ENCODE measurements around the gene GATAD1.
A peak's percentile ranks its signal among the peaks of the same experiment; 100 is the strongest.
"Not testable (repeated sequence)": the region's sequence is repeated elsewhere in the genome, so short reads cannot be mapped to it uniquely, and the experiment has no call there.

GATAD1 gene

GRCh38 chr7:92437956-92438491 lies 9.3 kb upstream of the GATAD1 start:
- DNase-seq = no peak

GRCh38 chr7:92442720-92443119 lies 4.6 kb upstream of the GATAD1 start:
- DNase-seq = not testable (repeated sequence)

GRCh38 chr7:92446869-92447344 lies 375 bp upstream of the GATAD1 start:
- no peak for DNase-seq

GRCh38 chr7:92448205-92448747 lies 994 bp downstream of the GATAD1 start:
- peak; percentile 54 for DNase-seq

GRCh38 chr7:92451645-92452044 lies 4.4 kb downstream of the GATAD1 start:
- no peak for DNase-seq

GRCh38 chr7:92456236-92456635 lies 9.0 kb downstream of the GATAD1 start:
- no peak for DNase-seq

GRCh38 chr7:92460109-92460508 lies 12.8 kb downstream of the GATAD1 start:
- no peak for DNase-seq

- no peak for DNase-seq
Observed at GRCh38 chr7:92460510-92460909, 13.2 kb downstream of the GATAD1 start.

- peak; percentile 26 for DNase-seq
Observed at GRCh38 chr7:92461027-92462003, 14.0 kb downstream of the GATAD1 start.

- no peak for DNase-seq
Observed at GRCh38 chr7:92462560-92462959, 15.3 kb downstream of the GATAD1 start.

- DNase-seq = no peak
Observed at GRCh38 chr7:92464515-92464914, 17.2 kb downstream of the GATAD1 start.

GRCh38 chr7:92466682-92467081 lies 19.4 kb downstream of the GATAD1 start:
- DNase-seq = no peak

- DNase-seq = not testable (repeated sequence)
Observed at GRCh38 chr7:92468589-92468988, 21.3 kb downstream of the GATAD1 start.

GRCh38 chr7:92473989-92474388 lies 26.7 kb downstream of the GATAD1 start:
- DNase-seq = not testable (repeated sequence)

- not testable (repeated sequence) for DNase-seq
Observed at GRCh38 chr7:92475261-92475770, 28.0 kb downstream of the GATAD1 start.

GRCh38 chr7:92475851-92476590 lies 28.7 kb downstream of the GATAD1 start:
- DNase-seq = not testable (repeated sequence)

GRCh38 chr7:92477681-92478080 lies 30.4 kb downstream of the GATAD1 start, which contains the start of gene ERVW-1:
Gene ERVW-1 (minus strand): TSS chr7:92477946. CDS start chr7:92470381, 7,565 bp downstream.
- not testable (repeated sequence) for DNase-seq

- no peak for DNase-seq
Observed at GRCh38 chr7:92478095-92478494, 30.8 kb downstream of the GATAD1 start.

GRCh38 chr7:92478711-92479110 lies 31.4 kb downstream of the GATAD1 start:
- DNase-seq = no peak

GRCh38 chr7:92479146-92479545 lies 31.9 kb downstream of the GATAD1 start:
- DNase-seq = not testable (repeated sequence)

- DNase-seq = not testable (repeated sequence)
Observed at GRCh38 chr7:92483624-92484023, 36.3 kb downstream of the GATAD1 start.

- DNase-seq = not testable (repeated sequence)
Observed at GRCh38 chr7:92484226-92484625, 36.9 kb downstream of the GATAD1 start.

Data from retina (tissue), 1 donor.